GM21515 (cell line): ENCODE data around the gene ADORA1.

ENCODE experiments used
- ATAC-seq: cut with Tn5 transposase; IDR thresholded peaks from one replicate; pipeline ENCODE4 v1.9.1; 2021; ENCODE audit not compliant: unreplicated experiment

ADORA1 gene

GRCh38 chr1:203140743-203141520, 13.4 kb downstream of the ADORA1 start:
- no peak for ATAC-seq

DNA sequence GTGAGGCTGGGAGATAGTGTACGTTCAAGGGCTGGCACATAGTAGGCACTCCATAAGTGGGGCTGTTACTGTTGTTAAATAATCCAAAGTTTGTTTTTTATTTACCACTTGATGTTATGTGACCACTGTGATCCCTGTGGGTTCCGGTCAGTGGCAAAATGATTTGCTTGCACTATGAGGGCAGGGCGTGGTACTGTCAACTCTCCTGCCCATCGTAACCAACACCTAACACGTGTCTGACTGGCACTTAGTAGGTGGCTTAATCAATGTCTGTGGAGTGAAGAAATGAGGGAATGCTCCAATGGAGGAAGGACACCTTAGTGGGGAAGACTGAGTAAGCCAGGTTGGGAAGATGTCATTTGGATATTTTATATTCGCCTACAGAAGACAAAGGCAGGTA, 14.6 kb downstream of the ADORA1 start:
- ATAC-seq = no peak

DNA sequence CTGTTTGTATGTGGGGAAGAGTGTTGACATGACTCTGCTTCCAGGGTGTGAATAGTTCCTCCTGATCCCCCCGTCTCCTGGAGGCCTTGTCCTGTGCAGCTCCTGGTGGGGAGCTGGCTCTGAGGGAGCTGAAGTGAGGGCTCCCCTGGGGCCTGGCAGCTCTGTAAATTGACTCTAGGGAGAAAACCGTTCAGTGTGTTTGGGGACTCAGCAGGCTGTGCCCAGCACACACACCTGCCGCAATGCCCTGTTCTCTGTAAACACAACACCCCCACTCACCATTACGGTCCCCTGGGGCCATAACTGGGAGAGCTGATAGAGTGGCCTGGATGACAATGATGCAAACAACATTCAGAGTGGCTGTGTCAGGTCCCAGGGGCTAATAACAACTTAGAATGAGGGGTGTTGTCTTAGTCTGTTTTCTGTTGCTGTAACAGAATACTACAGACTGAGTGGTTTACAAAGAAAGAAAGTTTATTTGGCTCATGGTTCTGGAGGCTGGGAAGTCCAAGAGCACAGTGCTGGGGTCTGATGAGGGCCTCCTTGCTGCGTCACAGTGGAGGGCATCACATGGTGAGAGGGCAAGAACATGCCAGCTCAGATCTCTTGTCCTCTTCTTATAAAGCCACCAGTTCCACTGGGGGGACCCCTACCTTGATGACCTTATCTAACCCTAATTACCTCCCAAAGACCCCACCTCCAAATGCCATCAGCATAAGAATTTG, 15.3 kb downstream of the ADORA1 start:
- ATAC-seq = no peak

DNA sequence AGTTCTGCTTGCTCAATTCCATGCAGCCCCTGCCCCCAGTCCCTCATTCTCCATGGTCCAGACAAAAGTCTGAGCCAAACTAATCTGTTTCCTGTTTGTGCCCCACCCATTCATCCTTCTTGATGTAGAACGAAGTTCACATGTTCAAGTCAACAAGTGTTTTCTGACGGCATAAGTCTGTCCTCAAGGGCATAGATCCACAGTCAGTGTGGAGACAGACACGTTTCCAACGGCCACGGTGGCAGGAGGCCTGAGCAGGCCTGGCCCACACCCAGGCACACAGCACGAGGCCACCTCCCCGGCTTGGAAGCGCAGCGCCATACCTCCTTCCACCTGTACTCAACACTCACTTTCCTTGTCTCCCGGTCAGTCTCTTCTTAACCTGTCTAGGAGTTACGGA, 16.1 kb downstream of the ADORA1 start:
- no peak for ATAC-seq

DNA sequence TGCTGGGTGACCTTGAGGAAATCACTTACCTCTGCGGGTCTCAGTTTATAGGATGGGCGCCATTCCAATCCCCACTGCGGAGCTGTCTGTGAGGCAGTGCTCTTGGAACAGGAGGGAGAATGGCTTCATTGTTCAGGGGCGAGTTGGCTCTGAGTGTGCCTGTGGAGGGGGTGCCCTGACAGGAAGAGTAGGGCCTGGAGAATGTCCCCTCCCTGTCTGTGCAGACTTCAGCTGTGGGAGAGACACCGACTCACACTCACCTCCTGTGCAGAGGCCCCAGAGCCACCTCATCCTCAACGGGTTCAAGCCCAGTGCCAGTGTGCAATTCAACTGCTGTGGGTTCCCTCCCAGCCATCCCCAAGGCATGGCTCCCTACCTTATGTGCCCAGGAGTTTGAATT, 17.1 kb downstream of the ADORA1 start:
- no peak for ATAC-seq

DNA sequence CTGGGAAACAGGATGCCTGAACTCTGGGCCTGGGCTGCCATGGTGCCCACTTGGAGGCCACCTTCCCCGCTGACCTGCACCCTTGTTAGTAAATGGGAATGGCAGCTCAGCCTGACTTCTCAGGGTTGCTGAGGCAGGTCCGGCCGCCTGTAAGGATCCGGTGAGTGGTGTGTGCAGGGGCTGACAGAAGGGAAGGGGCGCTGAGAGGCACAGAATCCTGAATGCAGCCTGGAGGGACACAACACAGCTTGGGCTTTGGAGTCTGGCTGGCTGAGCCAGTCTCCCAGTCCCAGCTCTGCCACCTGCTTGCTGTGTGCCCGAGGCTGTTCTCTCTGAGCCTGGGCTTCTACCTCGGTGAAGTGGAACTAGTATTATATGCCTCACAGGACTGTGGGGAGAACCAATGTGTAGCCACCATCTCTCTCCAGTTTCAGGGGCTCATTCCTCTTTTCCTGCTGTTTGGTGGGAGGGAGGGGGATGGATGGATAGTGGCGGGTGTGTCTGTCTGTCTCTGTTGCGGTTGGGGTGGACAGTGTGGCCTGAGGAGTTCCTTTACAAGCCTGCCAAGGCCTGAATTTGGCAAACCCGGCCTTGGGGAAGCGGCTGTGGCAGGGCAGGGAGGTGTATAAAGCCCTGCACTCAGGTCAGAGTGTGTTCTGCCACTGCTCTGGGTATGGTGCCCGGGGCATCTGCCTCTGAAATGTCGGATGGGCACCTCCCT, 18.0 kb downstream of the ADORA1 start:
- ATAC-seq = no peak

- ATAC-seq = no peak
Observed at GRCh38 chr1:203146042-203146369, 18.5 kb downstream of the ADORA1 start.

DNA sequence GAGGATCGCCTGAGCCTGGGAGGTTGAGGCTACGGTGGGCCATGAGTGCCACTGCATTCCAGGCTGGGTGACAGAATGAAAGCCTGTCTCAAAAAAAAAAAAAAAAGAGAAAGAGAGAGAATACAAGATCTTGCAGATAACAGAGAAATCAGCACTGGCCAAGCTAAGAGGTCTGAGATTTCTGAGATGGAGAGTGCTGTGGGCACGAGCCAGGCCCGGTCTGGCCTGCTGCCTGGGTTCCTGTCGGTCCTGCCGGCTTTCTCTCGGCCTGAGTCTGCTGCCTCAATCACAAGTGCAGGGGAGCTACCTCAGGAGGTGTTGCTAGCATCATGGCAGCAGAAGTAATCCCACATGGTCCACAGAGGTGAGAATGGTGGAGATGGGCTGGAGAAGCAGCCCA, 19.0 kb downstream of the ADORA1 start:
- no peak for ATAC-seq

DNA sequence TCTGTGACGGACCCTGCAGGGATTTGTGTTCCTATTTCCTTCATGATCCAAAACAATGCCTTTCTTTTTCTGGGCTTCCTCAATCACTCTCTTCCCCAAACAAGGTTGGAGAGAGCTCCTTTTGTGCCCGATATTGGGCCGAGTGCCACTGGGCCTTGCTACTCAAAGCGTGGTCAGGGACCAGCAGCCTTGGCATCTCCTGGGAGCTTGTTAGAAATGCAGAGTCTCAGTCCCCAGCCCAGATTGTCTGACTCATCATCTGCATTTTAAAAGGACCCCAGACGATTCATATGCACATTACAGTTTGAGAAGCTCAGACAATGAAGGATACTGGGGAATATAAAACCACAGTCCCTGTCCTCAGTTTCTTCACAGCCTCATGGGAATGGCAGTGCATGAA, 19.9 kb downstream of the ADORA1 start:
- ATAC-seq = no peak

GRCh38 chr1:203148127-203148526, 20.6 kb downstream of the ADORA1 start:
- ATAC-seq = no peak

DNA sequence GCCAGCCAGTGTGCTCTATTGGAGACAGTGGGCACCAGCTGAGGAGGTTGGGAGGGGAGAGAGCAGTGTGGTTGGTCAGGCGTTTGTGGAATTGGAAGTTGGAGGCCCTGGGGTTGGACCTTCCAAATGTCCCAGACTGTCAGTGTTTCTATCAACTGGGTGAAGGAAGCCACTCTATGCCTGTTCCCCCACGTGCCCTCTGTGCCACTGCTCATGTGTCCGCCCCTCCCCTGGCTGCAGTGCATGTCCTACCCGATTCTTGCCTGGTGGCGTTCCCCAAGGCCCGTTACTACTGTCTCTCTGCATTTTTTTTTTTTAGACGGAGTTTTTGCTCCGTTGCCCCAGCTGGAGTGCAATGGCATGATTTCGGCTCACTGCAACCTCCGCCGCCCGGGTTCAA, 21.1 kb downstream of the ADORA1 start:
- ATAC-seq = no peak

DNA sequence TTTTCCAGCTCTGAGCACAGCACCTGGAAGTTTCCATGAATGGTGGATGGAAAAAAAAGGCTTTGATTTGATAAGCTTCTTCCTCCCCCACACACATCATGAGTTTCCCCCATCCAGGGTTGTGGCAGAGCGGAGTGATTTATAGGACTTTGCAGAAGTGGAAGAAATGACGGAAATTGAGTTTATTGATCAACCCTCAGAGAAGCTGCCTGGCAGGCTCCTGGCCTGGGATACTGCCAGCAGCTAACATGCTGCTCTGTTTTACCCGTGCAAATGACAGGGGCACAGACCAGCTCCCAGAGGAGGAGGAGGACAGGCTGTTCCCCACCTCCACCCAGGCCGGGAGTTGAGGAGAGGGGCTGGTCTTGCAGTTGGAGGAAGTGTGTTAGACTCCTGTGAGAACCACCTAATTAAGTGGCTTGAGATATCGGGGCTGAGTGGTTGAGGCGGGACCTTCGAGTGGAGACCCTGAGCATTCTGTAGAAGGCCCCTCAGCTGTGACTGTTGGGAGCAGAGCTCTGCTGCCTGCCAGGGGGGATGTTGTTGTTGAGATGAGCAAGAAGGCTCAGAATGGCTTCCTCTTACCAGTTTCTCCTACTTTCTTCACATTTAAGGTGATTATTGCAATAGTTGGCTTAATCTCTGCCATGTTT, 21.8 kb downstream of the ADORA1 start:
- ATAC-seq = no peak

DNA sequence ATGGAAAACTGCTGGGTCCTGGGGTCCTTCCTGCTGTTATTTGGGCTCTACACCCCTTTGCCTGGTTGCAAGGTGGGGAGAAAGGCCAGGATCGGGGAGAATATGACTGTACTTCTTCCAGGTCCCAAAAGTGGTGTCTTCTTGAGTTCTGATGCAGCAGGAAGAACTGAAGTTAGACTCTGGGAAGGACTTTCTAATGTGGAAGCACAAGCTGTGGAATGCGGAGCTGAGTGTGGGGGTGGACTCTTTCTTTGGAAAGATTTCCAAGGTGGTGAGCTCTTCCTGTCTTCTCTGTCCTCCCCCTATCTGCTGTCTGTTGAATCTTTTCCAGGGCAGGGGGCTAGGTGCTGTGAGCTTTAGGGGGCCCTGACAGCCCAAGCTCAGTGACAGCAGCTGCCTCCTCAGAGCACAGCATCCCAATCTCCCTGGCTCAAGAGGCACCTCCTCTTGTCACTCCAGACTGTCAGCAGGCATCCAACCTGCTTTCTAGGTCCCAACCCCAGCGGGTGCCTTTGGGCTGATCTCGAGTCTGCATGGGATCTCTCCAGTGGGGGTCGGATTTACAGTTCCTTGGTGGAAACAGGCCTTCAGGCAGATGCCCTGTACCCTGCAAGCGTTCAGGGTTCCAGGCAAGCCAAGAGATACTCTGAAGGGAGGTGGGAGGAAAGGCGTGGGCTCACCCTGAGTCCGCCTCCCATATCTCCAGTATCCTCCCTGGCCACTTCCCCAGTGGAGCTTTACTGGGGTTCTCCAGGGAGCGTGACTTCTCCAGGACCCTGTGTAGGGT, 23.2 kb downstream of the ADORA1 start:
- ATAC-seq = no peak

GRCh38 chr1:203151362-203152157, 24.0 kb downstream of the ADORA1 start:
- ATAC-seq = no peak

DNA sequence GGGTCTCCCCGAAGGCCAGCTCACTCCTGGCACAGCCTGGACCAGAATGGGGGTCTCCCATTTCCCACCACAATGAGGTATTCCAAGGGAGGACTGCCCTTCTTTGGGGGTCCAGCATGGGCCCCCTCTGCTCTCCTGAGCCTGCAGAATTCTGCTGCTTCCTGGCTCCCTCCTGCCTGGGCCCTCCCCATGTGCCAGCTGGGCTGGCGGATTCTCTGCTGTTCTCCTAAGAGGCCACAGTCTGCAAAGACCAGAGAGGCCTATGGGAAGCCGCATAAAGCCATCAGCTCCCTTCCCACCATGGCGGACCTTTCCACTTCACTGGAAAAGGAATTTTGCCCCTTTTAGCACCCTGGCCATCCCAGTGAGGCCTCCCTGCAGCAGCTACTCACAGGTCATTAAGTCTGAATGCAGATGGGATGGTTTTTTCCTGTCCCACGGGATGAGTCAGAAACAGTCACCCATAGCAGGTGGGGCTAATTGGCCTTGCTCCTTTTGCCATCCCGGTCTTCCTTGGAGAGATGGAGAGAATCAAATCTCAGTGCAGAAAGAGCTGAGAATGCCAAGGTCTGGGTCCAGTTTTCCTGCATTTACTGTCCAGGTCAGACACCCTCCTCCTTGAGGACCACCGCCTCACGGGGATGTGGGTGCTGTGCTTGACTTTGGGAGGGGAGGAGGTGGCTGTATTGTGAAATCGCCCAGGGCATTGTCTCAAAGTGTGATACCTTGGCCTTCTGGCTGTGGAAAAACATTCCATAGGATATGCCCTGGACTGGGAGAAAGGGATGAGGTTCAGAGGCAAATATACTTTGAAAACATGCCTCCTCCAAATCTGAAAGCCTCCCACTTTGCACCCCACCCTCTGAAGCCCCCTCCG, 24.9 kb downstream of the ADORA1 start:
- ATAC-seq = no peak

DNA sequence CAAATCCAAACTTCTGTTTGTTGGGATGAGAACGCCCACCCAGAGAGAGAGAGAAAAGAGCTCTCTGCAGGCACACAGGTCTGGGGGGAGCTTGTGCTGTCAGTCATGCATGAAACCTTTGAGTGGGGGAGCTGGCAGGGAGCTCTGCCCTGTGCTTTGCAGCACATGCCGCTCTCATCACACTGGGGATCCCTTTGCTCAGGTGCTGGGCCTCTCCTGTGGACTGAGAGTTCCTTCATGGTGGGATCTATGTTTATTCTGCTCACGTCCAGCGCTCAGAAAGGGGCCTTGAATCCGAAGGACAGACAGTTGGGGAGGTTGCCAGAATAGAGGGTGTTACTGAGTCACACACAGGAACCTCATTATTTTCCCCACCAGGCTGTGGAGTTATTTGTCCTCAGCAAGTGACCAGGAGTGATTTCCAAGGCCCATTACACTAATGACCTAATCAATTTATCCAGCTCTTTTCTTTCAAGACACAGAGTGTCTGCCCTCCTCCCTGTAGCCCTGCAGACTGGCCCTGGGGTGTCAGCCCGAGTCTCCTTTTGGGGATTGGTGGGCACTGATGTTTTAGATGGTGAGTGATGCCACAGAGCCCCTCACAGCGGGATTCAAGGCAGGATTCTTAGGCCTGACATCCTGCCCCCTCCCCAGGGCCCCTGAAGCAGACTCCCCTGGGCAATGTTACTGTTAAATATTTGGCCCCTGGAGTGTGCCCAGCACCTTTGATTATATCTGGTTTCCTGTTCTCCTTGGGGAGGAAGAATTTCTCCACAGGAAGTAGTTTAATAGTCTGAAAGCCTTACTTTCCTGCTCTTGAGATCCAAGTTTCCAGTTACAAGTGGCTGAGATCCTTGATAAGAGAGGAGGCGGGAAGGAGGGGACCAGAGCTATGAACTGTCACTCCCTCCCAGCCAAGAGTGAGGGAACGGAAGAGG, 25.8 kb downstream of the ADORA1 start:
- ATAC-seq = no peak

DNA sequence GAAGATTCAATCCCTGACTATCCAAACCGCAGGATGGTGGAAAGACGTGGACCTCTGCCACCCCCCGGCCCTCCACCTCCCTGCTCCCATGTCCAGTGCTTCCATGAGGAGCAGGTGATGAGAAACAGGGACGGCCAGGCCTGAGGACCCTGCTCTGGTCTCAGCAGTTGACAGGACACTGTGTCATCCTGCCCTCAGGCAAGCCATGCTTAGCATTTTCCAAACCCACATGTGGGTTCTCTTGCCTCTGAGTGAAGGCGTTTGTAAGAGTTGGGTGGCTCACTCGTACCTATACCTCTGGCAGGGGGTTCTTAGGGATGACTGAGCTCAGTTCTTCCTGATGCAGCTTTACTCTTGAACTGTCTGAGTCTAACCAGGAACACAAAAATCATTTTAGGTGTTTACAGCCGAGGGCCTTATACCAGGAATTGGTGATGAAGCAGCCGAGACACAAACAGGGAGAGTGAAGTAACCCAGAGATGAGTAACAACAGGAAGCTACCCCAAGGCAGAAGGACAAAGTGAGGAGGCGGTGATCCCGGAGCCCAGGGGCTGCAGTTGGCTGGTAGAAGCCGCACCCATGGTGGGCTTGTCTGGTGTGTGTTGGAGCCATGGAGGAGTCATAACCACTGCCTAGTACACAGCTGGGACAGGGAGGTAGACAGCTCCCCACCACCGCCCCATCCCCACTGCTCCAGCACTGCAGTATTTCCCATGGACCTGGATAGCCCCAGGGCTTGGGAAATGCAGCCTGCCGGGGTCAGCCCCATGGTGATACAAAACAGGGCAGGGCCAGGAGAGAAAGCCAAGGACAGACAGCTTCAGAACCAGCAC, 26.7 kb downstream of the ADORA1 start:
- no peak for ATAC-seq
